HG02885 (cell line): ENCODE measurements around the gene TNRC18.

Experiments used
- ATAC-seq: cut with Tn5 transposase; IDR thresholded peaks from one replicate; pipeline ENCODE4 v1.9.1; 2021; ENCODE audit warnings: mild to moderate bottlenecking; ENCODE audit not compliant: unreplicated experiment, poor library complexity

The TNRC18 gene

DNA sequence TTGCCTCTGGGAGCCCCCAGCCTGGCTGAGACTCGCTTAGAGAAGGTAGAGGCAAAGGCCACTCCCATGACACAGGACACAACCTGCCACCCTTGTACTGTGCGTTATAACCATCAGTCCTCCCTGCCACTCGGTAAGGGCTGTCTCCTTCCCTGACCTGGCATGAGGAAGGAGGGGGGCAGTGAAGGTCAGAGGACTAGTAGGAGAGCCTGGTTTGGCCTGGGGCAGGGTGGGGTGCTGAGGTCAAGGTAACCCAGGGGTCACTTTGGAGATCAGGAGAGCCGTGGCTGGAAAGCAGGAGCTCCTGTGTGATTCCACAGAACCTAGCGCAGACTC is 6.9 kb upstream of the TNRC18 start:
- ATAC-seq = no peak

DNA sequence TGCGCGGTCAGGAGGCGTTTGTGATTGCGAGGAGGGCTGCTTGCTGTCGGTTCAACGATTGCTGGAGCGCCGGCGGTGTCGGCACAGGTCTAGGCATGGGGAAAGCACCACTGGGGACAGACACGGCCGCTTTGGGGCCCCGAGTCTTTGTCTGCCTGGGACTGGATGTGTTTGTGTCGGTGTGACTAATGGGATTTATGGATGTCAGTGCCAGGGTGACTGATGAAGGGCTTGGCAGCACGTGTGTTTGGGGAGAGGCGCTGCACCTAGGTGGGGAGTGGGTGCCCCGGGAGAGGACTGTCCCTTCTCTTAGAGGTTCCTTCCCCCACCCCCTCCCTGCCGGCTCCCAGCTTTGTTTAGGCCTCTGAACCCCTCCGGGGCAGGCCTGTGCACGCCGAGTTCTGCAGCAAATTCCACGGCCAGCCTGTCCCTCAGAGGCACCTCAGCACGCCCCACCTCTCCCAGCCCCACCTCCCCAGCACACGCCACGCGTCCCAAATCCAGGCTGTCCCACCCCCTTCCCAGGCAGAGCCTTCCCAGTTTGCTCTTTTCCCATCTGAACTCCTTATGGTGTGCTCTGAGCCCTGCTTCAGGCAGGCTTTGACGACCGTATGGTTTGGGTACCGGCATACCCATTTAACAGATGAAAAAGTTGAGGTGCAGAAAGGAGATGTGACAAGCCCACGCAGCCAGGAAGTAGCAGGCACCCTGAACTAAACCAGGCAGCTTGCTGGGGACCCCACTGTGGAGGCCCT is 6.4 kb upstream of the TNRC18 start:
- no peak for ATAC-seq

GRCh38 chr7:5429253-5429856 is 5.7 kb upstream of the TNRC18 start:
- no peak for ATAC-seq

DNA sequence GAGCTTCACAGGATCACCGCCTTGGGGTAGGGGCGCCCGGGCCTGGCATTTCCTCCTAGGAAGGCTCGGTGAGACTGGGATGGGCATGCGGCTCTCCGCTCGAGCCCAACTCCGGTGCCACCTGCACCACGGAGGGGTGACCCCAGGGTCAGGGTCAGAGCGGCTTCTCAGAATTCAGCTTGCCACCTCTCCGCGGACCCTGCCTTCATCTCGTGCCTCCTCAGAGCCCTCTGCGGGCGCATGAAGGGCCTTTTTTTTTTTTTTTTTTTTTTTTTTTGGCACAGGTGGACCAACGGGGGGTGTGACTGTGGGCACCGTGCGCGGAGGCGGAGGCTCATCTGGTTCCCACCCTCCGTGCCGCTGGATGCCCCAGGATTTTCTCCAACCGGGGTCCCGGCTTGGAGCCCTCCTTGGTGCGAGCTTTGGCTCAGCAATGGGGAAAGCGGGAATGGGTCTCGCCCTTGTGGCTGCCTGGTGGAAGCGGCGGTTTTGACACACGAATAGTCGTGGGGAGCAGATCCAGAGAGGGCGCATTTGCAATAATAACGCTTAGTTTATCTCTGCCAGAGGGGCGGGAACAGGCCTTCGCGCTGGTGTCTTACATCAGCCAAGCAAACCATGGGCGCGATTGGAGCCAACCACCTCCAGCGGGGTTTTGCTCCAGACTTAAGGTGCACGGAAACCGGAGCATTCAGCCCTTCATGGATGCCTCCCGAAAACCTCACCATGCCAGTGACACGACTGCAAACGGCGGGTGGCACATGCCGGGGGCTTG is 5.0 kb upstream of the TNRC18 start:
- no peak for ATAC-seq

DNA sequence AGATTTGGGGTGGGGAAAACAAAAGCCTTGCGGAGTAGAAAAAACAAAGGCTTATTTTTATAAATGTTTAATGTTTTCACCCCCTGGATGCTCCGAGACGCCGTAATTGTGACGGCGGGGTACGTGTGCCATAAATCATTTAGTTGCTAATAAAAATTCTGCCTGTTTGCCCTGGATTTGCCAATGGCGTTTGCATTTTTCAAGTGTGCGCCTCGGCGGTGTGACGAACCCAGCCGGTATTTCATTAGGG is 2.5 kb upstream of the TNRC18 start:
- ATAC-seq = no peak

- no peak for ATAC-seq
These were observed 2.0 kb upstream of the TNRC18 start for GRCh38 chr7:5425507-5426225.

GRCh38 chr7:5424749-5425506 is 1.3 kb upstream of the TNRC18 start:
- ATAC-seq = no peak

- no peak for ATAC-seq
These were observed 528 bp upstream of the TNRC18 start for GRCh38 chr7:5423976-5424748.

DNA sequence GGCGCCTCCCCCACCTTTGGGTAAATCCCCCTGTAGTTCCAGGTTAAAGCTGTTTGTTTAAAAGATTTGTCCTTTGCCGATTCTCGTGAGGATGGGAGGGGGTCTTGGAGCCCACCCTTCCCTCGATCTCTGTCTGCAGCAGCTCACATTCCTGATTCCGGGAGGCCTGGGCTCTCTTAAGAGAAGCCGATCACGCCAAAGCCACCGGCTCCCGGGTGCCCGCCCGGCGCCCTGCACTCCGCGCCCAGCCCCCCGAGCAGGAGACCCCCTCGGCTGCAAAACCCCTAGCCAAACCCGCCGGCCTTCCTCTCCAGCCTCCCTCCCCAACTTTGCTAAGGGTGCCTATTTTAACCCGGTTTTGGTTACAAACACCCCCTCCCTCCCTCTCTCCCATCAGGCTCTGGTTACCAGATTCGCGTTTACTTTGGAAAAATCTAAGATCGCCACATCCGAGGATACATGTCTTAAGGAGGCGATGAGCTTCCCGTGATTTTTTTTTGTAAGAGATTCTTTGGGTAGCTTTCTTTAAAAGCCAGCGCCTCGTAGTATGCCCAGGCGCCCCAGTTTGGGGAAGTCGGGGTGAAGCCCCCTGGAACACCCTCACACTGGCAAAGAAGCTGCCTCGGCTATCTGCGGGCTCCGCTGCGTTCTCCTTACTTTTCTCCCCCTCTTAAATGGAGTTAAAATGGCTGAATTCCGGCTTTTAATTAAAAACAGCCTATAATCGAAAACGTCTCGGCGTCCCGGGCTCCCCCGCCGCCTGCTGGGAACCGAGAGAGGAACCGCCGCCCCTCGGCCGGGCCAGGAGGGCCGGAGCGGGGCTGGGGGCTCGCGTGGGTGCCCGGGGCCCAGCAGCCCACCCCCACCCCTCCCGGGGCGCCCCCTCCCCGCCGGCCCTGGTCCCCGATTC is 983 bp downstream of the TNRC18 start:
- ATAC-seq = no peak

- ATAC-seq = no peak
These were observed 1.8 kb downstream of the TNRC18 start for GRCh38 chr7:5421714-5422395.

GRCh38 chr7:5420881-5421713 is 2.5 kb downstream of the TNRC18 start:
- no peak for ATAC-seq

DNA sequence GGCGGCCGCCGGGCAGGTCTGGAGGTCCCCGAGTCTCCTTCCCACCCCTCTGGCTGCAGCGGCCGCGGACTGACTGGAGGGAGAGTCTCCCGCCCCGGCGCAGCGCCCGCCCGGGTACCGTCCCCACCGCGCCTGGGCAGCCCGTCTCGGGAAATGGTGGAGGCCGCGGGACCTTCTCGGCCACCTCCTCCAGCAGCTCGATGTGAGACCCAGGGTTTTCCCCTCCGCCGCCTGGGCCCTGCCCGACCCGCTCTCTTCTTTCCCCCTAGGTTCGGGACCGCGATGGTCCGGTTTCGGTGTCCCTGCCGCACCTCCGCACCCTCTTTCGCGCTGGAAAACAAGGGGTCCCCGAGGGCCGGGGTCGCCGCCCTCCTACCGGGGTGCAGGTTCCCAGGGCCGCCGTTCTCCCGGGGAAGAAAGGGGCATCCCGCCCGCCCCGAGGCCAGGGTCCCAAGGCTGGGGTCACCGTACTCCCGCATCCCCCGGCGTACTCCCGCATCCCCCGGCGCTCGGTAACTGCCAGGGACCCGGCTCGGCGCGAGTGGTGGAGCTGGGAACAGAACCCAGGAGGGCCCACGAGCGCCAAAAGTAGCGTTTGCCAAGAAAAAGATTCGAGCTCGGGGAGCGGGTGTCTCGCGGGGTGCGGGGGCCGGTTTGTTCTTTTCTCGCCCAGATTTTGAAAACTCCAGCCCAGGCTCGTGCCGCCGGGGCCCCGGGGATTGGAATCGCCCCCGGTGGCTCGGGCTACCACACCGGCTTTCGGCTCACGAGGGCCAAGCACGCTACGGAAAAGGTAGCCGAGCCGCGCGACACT is 3.4 kb downstream of the TNRC18 start:
- ATAC-seq = no peak

- ATAC-seq = no peak
These were observed 4.0 kb downstream of the TNRC18 start for GRCh38 chr7:5419539-5420066.

DNA sequence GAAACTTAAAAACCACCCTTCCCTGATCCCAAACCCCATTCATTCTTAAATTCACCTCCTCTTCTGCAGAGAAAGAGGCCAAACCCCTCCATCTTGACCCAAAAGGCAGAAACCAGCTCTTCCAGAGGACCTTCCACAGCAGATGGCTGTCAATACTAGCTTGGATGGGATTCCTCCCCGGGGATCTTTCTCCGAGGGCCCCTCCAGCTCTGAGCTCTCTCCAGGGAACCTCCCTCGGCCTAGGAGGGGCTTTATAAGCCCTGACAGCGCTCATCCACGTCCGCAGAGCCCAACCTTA is 5.4 kb downstream of the TNRC18 start:
- ATAC-seq = no peak

DNA sequence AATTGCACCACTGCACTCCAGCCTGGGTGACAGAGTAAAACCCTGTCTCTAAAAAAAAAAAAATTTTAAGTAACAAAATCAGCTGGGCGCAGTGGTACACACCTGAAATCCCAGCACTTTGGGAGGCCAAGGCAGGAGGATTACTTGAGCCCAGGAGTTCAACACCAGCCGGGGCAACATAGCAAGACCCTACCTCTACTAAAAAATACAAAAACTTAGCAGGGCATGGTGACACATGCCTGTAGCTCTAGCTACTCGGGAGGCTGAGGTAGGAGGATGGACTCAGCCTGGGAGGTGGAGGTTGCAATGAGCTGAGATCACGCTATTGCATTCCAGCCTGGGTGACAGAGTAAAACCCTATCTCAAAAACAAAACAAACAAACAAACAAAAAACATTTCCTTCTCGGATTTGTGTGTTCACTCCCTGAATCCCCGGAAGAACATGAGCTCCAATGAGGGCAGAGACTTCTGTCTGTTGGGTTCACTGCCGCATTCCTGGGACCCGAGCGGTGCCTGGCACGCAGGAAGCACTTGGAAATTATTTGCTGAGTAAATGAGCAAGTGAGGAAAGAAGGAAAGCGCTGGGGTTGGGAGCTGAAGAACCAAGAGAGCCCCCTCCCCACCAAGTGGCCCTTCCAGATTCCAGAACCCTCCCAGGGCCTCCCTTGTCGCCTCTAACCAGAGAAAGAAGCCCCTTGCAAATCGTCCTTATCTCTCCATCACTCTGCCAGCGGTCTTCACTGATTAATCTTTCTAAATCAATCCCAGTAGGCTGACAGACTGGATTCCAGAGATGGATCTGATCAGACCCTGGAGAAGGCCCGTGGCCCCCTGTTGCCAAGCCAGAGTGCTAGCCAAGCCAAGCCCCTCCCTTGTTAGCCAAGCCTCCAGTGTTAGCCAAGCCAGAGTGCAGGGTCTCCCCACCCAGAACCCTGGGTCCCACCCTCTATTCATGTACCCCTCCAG is 6.2 kb downstream of the TNRC18 start:
- no peak for ATAC-seq
